Astrocyte (in vitro differentiated cells and primary cell): ENCODE measurements around the gene CPNE5. TPM values are rescaled to one million over a fixed set of nuclear protein-coding genes. Genes with fewer than 3 reads are reported as not detected.

Source experiments
- DNase-seq: peaks from one replicate; pipeline ENCODE4 v3.0.0-alpha.2; 2010; ENCODE audit warnings: low read depth
- FAIRE-seq: peaks from 2 replicates; lab custom pipeline; 2011; peaks lifted over from hg19 to GRCh38; lab: Jason Lieb, UNC
- H2AFZ ChIP-seq: 2 replicates; pipeline ENCODE4 v1.6.0; 2012; ENCODE audit warnings: low read depth, low read length, inconsistent platforms
- H3K27ac ChIP-seq: 2 replicates; pipeline ENCODE4 v1.5.1; 2011; ENCODE audit warnings: low read depth, low read length, inconsistent platforms
- H3K27me3 ChIP-seq: 2 replicates; pipeline ENCODE4 v1.6.0; 2011; ENCODE audit warnings: low read length, inconsistent platforms; ENCODE audit not compliant: insufficient read depth
- H3K36me3 ChIP-seq: 2 replicates; pipeline ENCODE4 v1.5.1; 2011; ENCODE audit warnings: low read length, inconsistent platforms; ENCODE audit not compliant: insufficient read depth
- H3K4me1 ChIP-seq: 2 replicates; pipeline ENCODE4 v1.5.1; 2011; ENCODE audit warnings: low read length, inconsistent platforms; ENCODE audit not compliant: insufficient read depth
- H3K4me2 ChIP-seq: 2 replicates; pipeline ENCODE4 v1.6.0; 2012; ENCODE audit warnings: low read length, inconsistent platforms
- H3K4me3 ChIP-seq: 2 replicates; pipeline ENCODE4 v1.5.1; 2011; ENCODE audit warnings: low read depth, mild to moderate bottlenecking, low read length, inconsistent platforms; ENCODE audit not compliant: insufficient read depth
- H3K79me2 ChIP-seq: 2 replicates; pipeline ENCODE4 v1.6.0; 2012; ENCODE audit warnings: mild to moderate bottlenecking, low read length, inconsistent platforms; ENCODE audit not compliant: insufficient read depth
- H3K9ac ChIP-seq: 2 replicates; pipeline ENCODE4 v1.6.0; 2012; ENCODE audit warnings: mild to moderate bottlenecking, low read length, inconsistent platforms
- H3K9me3 ChIP-seq: 2 replicates; pipeline ENCODE4 v1.5.1; 2012; ENCODE audit warnings: low read depth, mild to moderate bottlenecking, low read length, inconsistent platforms; ENCODE audit not compliant: insufficient read depth
- H4K20me1 ChIP-seq: 2 replicates; pipeline ENCODE4 v1.6.0; 2012; ENCODE audit warnings: low read length, inconsistent platforms; ENCODE audit not compliant: insufficient read depth
- H3K27ac Mint-ChIP-seq: one replicate; pipeline ENCODE4 v1.8.0; 2021; ENCODE audit warnings: mild to moderate bottlenecking, mixed read lengths; ENCODE audit not compliant: unreplicated experiment
- H3K27me3 Mint-ChIP-seq: one replicate; pipeline ENCODE4 v1.8.0; 2021; ENCODE audit warnings: low read depth, mixed read lengths; ENCODE audit not compliant: unreplicated experiment
- H3K36me3 Mint-ChIP-seq: one replicate; pipeline ENCODE4 v1.8.0; 2021; ENCODE audit warnings: low read depth, mixed read lengths; ENCODE audit not compliant: unreplicated experiment
- H3K4me1 Mint-ChIP-seq: one replicate; pipeline ENCODE4 v1.8.0; 2021; ENCODE audit warnings: low read depth, mixed read lengths; ENCODE audit not compliant: unreplicated experiment
- H3K4me3 Mint-ChIP-seq: one replicate; pipeline ENCODE4 v1.8.0; 2021; ENCODE audit warnings: mild to moderate bottlenecking, moderate library complexity, mixed read lengths; ENCODE audit not compliant: unreplicated experiment
- H3K9me3 Mint-ChIP-seq: one replicate; pipeline ENCODE4 v1.8.0; 2021; ENCODE audit warnings: mild to moderate bottlenecking, mixed read lengths; ENCODE audit not compliant: unreplicated experiment
- EZH2 ChIP-seq: IDR thresholded peaks from 2 replicates; pipeline ENCODE4 v1.6.1; 2012; ENCODE audit warnings: mild to moderate bottlenecking, low read length, inconsistent platforms; ENCODE audit not compliant: insufficient read depth
- total RNA-seq: library from RNA; stranded (reverse); gene quantifications from 2 replicates; pipeline ENCODE4 v1.2.1, GENCODE V29; 2021
- TF ChIP-seq, protein P1 (sequence below): IDR thresholded peaks from 2 replicates; pipeline ENCODE4 v1.5.1; 2011; ENCODE audit warnings: low read depth, mild to moderate bottlenecking, inconsistent platforms, low read length, moderate library complexity; ENCODE audit not compliant: insufficient read depth

CPNE5 gene
- total RNA-seq, 1 donor from 2014 or later: 0.11 TPM

- Histone ChIP-seq H4K20me1 (no peaks in the 10 kb centered on the region), H3K36me3 (no peaks in the 10 kb centered on the region), H3K79me2 (no peaks in the 10 kb centered on the region), H2AFZ (no peak overlapping the region), H3K9ac (no peak overlapping the region), H3K9me3 (peaks cover 4% of the 10 kb centered on the region), H3K4me3 (no peak overlapping the region), H3K4me1 (no peaks in the 10 kb centered on the region), H3K4me2 (no peak overlapping the region), H3K27ac (no peak overlapping the region), H3K27me3 (no peaks in the 10 kb centered on the region)
- peaks cover 5% of the 10 kb centered on the region for H3K9me3 Mint-ChIP-seq
- no peaks in the 10 kb centered on the region for H3K4me1 Mint-ChIP-seq
- H3K4me3 Mint-ChIP-seq: no peak overlapping the region
- peaks cover 16% of the 10 kb centered on the region for H3K27me3 Mint-ChIP-seq
- no peak overlapping the region for H3K27ac Mint-ChIP-seq
- TF ChIP-seq, protein P1, sequence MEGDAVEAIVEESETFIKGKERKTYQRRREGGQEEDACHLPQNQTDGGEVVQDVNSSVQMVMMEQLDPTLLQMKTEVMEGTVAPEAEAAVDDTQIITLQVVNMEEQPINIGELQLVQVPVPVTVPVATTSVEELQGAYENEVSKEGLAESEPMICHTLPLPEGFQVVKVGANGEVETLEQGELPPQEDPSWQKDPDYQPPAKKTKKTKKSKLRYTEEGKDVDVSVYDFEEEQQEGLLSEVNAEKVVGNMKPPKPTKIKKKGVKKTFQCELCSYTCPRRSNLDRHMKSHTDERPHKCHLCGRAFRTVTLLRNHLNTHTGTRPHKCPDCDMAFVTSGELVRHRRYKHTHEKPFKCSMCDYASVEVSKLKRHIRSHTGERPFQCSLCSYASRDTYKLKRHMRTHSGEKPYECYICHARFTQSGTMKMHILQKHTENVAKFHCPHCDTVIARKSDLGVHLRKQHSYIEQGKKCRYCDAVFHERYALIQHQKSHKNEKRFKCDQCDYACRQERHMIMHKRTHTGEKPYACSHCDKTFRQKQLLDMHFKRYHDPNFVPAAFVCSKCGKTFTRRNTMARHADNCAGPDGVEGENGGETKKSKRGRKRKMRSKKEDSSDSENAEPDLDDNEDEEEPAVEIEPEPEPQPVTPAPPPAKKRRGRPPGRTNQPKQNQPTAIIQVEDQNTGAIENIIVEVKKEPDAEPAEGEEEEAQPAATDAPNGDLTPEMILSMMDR: no peak
- TF ChIP-seq EZH2: no peak
- peaks cover 3% of the 10 kb centered on the region for H3K36me3 Mint-ChIP-seq
- no peak for DNase-seq
- no peak for FAIRE-seq
Measured at GRCh38 chr6:36745836-36746235, 93.4 kb downstream of the CPNE5 start.

DNA sequence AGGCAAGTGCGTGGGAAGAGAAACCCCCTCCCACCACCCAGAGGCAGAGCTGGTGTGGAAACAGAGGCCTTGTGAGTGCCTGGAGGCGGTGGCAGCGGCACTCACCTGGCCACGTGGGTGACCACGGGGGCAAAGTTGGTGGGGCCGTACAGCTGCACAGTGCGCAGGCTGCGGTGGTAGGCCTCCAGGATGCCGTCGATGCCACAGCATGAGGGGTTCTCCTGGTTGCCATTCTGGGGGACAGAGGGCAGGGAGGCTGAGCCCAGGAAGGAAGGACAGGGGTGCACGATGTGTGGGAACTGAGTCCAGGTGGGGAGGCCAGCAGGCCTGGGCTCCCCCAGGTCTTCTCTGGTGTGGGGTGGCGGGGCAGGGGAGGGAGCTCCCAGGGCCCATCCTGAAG lies 94.0 kb downstream of the CPNE5 start:
- Mint-ChIP-seq H3K36me3 (peaks cover 3% of the 10 kb centered on the region), H3K27ac (no peak overlapping the region), H3K4me3 (no peak overlapping the region), H3K9me3 (peaks cover 5% of the 10 kb centered on the region), H3K4me1 (no peaks in the 10 kb centered on the region), H3K27me3 (peaks cover 19% of the 10 kb centered on the region)
- peaks cover 4% of the 10 kb centered on the region for H3K9me3 ChIP-seq
- no peak overlapping the region for H3K4me2 ChIP-seq
- no peaks in the 10 kb centered on the region for H3K4me1 ChIP-seq
- H3K36me3 ChIP-seq: no peaks in the 10 kb centered on the region
- H3K4me3 ChIP-seq: no peak overlapping the region
- no peaks in the 10 kb centered on the region for H4K20me1 ChIP-seq
- no peak overlapping the region for H2AFZ ChIP-seq
- DNase-seq (no peak), FAIRE-seq (no peak)
- no peaks in the 10 kb centered on the region for H3K79me2 ChIP-seq
- H3K27ac ChIP-seq: no peak overlapping the region
- no peak overlapping the region for H3K9ac ChIP-seq
- H3K27me3 ChIP-seq: no peaks in the 10 kb centered on the region
- no peak for TF ChIP-seq EZH2
- TF ChIP-seq, protein P1: no peak

DNA sequence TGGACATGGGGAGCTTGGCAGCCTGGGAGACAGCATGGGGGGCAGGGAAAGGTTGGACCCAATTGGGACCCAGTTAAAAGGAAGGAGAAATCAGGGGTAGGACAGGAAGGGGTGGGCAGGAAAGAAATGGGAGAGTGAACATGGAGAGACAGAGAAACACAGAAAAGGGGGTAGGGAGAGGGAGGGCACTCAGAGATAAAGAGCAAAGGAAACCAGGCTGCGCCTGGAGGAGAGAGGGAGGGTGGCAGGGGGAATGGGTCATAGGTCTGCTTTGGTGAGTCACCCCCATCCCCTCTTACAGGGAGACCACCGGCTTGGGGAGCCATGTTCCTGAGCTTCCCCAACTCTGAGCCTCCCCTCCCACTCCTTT lies 95.0 kb downstream of the CPNE5 start:
- H3K4me3 Mint-ChIP-seq: no peak overlapping the region
- no peak for DNase-seq
- Histone ChIP-seq H3K9me3 (peaks cover 4% of the 10 kb centered on the region), H3K36me3 (no peaks in the 10 kb centered on the region), H3K79me2 (no peaks in the 10 kb centered on the region), H3K4me3 (no peak overlapping the region), H2AFZ (no peak overlapping the region), H3K27me3 (no peaks in the 10 kb centered on the region), H4K20me1 (no peaks in the 10 kb centered on the region), H3K4me2 (no peak overlapping the region), H3K9ac (no peak overlapping the region), H3K4me1 (no peaks in the 10 kb centered on the region), H3K27ac (no peak overlapping the region)
- H3K27ac Mint-ChIP-seq: no peak overlapping the region
- H3K36me3 Mint-ChIP-seq: peaks cover 3% of the 10 kb centered on the region
- TF ChIP-seq, protein P1: no peak
- TF ChIP-seq EZH2: no peak
- peaks cover 7% of the 10 kb centered on the region for H3K9me3 Mint-ChIP-seq
- no peaks in the 10 kb centered on the region for H3K4me1 Mint-ChIP-seq
- FAIRE-seq: no peak
- H3K27me3 Mint-ChIP-seq: peaks cover 29% of the 10 kb centered on the region
